Measurements from ENCODE around the gene KLF16.
"Not testable (repeated sequence)": the region's sequence is repeated elsewhere in the genome, so short reads cannot be mapped to it uniquely, and the experiment has no call there.

The KLF16 gene

GRCh38 chr19:1884291-1884718, 20.9 kb upstream of the KLF16 start:
- no peak for DNase-seq (ENCODE audit: low read depth)

GRCh38 chr19:1883784-1884183, 20.4 kb upstream of the KLF16 start:
- DNase-seq (ENCODE audit: low read depth), result peak; percentile 15

DNA sequence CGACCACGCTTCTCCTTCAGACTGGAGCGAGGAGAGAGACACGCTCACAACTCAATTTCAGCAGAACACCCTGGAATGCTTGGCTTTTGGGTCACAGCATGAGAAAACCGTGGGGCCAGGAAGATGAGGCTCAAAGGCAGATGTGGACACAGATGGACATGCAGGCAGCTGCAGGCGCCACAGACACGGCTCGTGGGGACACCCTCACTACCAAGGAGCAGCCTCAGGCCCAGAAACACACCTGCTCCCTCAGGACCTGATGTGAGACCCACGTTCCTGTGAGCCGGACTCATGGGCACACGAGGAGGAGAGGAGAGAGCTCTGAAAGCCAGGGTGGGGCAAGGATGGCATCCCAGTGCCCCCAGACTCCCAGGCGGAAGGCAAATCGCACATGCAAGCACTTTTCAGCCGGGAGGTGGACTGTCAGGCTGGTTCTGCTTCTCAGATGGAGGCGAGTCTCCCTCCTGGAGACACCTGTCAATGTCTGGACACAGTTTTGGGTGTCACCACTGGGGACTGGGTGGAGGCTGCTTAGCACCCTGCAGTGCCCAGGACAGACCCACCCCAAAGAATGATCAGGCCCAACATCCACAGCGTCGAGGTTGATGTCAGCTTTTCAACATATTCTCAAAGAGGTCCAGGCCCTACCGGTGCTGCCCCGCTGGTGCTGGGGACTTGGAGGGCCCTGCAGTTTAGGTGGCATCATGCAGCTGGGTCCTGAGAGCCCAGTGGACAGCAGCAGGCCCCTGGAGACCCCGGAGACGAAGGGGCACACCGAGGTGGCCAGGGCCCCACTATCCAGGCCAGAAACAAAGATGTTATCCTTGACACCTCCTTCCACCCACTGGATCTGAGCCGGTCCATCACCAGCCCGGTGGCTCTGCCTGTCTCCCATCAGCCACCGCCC, 19.7 kb upstream of the KLF16 start:
- no peak for DNase-seq (ENCODE audit: low read depth)

- no peak for DNase-seq (ENCODE audit: low read depth)
These were observed 18.9 kb upstream of the KLF16 start for GRCh38 chr19:1882089-1882785.

- not testable (repeated sequence) for DNase-seq (ENCODE audit: low read depth)
These were observed 18.2 kb upstream of the KLF16 start for GRCh38 chr19:1881393-1882088.

- DNase-seq (ENCODE audit: low read depth), result no peak
These were observed 17.4 kb upstream of the KLF16 start for GRCh38 chr19:1880611-1881392.

GRCh38 chr19:1879982-1880381, 16.6 kb upstream of the KLF16 start:
- not testable (repeated sequence) for DNase-seq (ENCODE audit: low read depth)

DNA sequence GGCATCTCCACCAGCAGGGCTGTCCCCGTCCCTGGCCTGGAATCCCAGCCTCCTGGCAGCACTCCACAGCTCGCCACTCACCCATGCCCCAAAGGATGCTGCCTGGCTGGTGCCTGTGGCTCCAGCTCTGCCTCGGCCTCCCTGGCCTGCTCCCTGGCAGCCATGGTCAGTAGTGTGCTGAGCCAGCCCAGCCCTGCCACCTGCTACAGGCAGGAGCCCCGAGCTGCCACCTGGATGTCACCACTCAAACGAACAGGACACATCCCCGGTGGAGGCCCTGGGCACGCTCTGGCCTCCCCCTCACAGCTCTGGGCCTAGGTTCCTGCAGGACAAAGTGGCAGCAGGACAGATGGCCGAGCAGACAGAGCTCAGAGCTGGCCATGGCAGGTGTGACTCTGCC, 15.2 kb upstream of the KLF16 start:
- DNase-seq (ENCODE audit: low read depth), result not testable (repeated sequence)

DNA sequence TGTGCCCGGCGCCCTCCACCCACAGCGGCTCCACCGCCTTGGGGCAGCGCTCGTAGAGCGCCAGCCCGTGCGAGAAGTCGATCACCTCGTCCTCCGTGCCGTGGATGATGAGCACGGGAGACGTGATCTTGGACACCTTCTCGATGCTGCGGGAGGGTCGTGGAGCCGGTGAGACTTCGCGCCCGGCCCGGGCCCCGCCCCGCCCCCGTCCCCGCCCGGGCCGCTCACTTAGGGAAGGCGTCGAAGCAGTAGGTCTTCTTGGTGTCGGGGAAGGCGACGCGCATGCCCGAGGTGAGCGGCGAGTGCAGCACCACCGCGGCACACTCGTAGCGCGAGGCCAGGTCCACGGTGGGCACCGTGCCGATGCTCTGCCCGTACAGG, 13.9 kb upstream of the KLF16 start:
- DNase-seq (ENCODE audit: low read depth), result not testable (repeated sequence)

DNA sequence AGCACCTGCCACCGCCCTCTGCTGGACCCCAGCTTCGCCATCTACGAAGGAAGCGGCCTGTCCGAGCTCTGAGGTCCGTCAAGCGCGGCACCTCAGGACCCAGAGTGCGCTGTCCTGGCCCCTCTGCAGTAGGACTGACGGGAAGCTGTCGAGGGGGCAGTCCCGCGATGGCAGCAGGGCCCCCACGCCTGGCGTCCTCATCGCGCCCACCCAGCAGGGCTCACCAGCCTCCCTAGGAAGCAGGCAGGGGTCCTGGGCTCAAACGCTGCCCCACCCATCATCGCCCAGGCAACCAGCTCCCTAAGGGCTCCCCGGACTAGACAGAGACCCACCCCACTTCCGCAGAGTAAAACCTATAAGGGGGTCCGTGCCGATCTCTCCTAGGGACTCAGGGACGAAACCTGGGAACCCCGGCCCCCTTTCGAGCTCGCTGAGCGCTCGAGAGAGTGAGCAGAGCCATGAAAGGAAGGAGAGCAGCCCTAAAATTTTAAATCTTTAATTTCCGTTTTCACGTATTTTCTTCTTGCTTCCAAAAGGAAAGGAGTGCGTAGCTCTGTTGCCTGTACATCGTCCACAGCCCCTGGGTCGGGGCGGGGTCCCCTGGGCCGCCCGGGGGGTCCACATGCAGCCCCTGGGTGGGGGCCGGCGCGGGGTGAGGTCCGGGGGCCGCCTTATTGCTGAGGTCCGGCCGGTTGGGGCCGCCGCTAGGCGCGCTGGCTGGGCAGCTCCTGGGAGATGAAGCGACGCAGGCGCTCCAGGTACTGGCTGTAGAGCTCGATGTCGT, 13.3 kb upstream of the KLF16 start:
- not testable (repeated sequence) for DNase-seq (ENCODE audit: low read depth)

- peak; percentile 91 for DNase-seq (ENCODE audit: low read depth)
These were observed 12.5 kb upstream of the KLF16 start for GRCh38 chr19:1875646-1876495.

DNA sequence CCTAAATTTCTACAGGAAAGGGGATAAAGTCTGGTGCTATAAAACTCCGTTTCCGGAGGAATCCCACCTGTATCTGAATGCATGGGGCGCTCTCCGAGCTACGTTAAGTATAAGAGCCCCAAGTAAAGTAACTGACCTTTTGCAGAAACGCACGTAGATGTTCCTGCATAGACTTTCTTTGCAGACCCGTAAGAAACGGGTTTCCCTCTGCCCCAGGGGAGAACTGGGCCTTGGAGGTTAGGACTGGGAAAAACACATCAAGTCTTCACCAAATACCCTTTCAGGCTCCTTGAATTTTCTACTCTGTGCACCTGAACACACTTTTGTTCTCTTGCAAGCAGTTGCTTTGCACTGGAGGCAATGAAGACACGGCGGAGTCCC, 11.9 kb upstream of the KLF16 start:
- not testable (repeated sequence) for DNase-seq (ENCODE audit: low read depth)

DNA sequence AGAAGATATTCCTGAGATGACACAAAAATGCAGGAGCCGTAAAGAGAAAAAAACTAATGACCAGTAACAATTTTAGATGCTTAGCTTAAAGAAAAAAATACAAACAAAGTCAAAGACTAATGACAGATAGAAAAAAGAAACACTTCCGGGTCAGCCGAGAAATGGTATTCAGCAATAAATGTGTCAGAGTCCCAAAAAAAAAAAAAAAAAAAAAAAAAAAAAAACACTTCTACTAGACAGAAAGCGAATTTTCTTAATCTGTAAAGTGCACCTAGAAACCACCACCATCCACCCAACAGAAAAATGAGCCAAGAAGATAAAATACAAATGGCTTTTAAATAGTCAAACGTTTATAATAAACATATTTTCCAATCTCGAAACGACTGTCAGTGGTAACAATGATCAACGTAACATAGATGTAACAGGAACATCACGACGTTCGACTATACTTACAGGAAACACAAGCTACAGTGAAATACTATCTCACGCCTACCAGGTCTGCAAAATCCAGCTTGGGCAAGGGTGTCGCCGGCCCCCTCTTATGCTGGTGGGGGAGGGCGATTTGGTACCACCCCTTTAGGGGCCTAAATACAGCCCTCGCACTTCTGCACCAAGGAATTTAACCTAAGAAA, 11.3 kb upstream of the KLF16 start:
- DNase-seq (ENCODE audit: low read depth), result peak; percentile 38

GRCh38 chr19:1873524-1874473, 10.4 kb upstream of the KLF16 start:
- DNase-seq (ENCODE audit: low read depth), result no peak

DNA sequence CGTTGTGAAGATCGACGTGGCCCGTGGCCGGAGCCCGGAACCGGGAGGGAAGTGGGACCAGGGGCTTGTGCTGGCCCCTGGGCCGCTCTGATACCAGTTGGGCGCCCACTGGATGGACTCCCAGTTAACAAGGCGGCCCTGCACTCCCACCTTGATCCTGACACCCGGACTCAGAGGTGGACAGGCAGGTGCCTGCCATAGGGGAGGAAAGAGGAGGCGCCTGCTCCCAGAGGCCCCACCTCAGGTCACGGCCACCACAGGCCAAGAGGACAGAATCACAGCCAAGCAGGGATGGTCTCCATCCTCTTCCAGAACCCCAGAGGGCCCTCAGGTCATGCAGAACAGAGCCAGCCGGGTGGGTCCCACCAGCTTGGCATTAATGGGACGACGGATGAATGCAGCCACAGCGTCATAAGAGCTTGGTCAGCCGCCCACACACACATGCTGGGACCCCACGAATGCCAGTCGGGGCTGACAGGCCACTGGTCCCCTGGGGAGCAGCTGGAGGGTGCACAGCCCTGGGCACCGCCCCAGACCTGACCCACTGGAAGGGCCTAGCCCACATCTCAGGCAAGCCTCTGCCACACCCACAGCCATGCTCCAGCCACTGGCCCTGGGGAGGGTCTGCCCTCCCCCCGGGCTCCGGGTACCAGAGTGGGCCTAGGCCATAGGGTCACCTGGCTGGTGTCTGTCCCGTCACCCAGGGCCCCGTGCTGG, 9.6 kb upstream of the KLF16 start:
- DNase-seq (ENCODE audit: low read depth), result no peak

DNA sequence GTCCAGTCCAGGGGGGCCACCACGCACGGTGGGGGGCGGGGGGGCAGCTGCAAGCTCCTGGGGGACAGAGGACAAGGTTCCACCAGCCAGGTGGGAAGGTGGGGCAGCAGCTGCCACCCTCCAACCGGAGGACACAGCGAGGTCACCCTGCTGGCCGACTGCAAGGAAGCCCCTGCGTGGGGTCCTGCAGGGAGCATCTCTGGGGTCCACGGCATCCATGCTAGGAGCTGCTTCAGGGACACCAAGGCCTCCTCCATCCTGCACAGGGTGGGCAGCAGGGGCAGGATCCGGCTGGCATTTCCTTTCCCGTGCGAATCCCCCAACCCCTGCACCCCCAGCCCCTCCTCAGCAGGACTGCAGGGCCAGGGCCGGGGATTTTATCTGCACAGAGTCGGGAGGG, 8.3 kb upstream of the KLF16 start:
- no peak for DNase-seq (ENCODE audit: low read depth)

DNA sequence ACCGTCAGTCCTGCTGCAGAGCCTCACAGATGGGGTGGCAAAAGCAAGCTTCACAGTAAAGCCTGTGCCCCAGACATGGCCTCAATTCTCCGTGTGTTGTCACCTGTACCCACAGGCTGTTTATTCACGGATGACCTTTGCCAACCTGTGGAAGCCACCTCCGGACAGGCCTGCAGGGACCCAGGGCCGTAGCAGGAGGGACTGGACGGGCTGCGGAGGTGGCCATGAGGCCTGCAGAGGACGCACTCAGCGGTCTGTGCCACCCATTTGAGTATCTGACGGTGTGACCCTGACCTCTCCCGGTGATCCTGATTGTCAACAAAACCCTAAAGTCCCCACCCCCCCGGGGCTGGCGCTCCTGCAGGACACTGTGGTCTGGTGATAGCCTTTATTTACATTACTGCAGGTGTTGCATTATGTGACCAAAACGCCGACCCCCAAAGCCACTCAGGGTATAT, 7.8 kb upstream of the KLF16 start:
- no peak for DNase-seq (ENCODE audit: low read depth)

DNA sequence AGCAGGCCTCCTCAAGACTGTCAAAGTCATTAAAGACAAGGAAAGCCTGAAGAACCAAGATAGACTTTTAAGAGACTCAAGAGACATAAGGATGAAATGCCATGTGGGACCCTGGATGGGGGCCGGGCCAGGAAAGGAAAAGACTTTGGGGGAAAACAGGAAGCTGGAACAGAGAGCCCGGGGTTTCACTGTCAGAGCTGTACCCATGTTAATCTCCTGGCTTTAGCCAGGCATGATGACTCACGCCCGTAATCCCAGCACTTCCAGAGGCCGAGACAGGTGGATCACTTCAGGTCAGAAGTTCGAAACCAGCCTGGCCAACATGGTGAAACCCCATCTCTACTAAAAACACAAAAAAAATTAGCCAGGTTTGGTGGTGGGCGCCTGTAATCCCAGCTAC, 5.6 kb upstream of the KLF16 start:
- no peak for DNase-seq (ENCODE audit: low read depth)

Data from EH (cell line).